Measurements from ENCODE around the gene SNN. TPM values are rescaled to one million over a fixed set of nuclear protein-coding genes. Genes with fewer than 3 reads are reported as not detected.

Gene SNN
- total and polyA plus RNA-seq, 12 donors: 10.1 to 61.4 (median 35.9) TPM

DNA sequence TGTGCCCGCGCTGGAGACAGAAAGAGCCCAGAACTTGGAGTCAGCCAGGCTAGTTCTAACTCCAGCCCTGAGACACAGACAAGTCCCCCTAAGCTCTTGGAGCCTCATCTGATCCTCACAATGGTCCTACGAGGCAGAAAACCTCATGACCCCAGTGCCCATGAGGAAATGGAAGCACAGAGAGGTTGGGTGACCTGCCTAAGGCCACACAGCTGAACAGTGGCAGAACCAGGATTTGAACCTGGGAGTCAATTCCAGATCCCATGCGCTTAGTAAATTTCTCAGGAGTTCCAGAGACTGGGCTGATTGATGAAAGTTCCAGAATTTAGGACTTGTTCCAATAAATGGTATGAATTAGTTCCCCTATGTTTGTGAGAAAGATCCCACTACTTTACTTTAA, 42.5 kb upstream of the SNN start:
- no peaks in the 10 kb centered on the region for H3K36me3 ChIP-seq
- intact Hi-C loops (cut with DNase I): no loop called here
- TF ChIP-seq, protein P1, sequence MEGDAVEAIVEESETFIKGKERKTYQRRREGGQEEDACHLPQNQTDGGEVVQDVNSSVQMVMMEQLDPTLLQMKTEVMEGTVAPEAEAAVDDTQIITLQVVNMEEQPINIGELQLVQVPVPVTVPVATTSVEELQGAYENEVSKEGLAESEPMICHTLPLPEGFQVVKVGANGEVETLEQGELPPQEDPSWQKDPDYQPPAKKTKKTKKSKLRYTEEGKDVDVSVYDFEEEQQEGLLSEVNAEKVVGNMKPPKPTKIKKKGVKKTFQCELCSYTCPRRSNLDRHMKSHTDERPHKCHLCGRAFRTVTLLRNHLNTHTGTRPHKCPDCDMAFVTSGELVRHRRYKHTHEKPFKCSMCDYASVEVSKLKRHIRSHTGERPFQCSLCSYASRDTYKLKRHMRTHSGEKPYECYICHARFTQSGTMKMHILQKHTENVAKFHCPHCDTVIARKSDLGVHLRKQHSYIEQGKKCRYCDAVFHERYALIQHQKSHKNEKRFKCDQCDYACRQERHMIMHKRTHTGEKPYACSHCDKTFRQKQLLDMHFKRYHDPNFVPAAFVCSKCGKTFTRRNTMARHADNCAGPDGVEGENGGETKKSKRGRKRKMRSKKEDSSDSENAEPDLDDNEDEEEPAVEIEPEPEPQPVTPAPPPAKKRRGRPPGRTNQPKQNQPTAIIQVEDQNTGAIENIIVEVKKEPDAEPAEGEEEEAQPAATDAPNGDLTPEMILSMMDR (IDR thresholded peaks at IDR 0.05): no peak
- H3K27ac ChIP-seq: peak overlapping the region in 2 of 10 donors; percentile 14 to 90
- 83 to 86% methylated on average over 4 of the region's 4 CpGs for WGBS, 2 donors
- DNase-seq (no peak), ATAC-seq (no peak)
- no peaks in the 10 kb centered on the region for H3K9me3 ChIP-seq
- H3K4me1 ChIP-seq: peaks cover 0 to 78% (median 8%) of the 10 kb centered on the region in 9 donors
- H3K27me3 ChIP-seq: no peaks in the 10 kb centered on the region
- H3K4me3 ChIP-seq: no peak overlapping the region

- TF ChIP-seq, protein P1 (IDR thresholded peaks at IDR 0.05): no peak
- intact Hi-C loops (cut with DNase I): no loop called here
These were observed 41.5 kb upstream of the SNN start for GRCh38 chr16:11626657-11627291.

GRCh38 chr16:11627292-11627663, 41.0 kb upstream of the SNN start:
- no peak for DNase-seq
- no peak for ATAC-seq
- intact Hi-C loops (cut with DNase I): no loop called here
- Histone ChIP-seq H3K27me3 (no peaks in the 10 kb centered on the region), H3K4me3 (no peak overlapping the region), H3K27ac (peak overlapping the region in 6 of 10 donors; percentile 3 to 87 (median 52)), H3K9me3 (no peaks in the 10 kb centered on the region), H3K36me3 (no peaks in the 10 kb centered on the region), H3K4me1 (peaks cover 0 to 66% (median 3%) of the 10 kb centered on the region in 9 donors)
- TF ChIP-seq, protein P1 (IDR thresholded peaks at IDR 0.05): no peak
- 97 to 98% methylated on average over 5 of the region's 5 CpGs for WGBS, 2 donors

More at GRCh38 chr16:11626657-11627291, 41.5 kb upstream of the SNN start:
- H3K27me3 ChIP-seq: no peaks in the 10 kb centered on the region
- 95 to 96% methylated on average over 16 of the region's 16 CpGs for WGBS, 2 donors
- H3K36me3 ChIP-seq: no peaks in the 10 kb centered on the region
- DNase-seq: no peak
- peak overlapping the region in 2 of 10 donors; percentile 37 to 87 for H3K27ac ChIP-seq
- ATAC-seq: no peak
- H3K4me1 ChIP-seq: peaks cover 0 to 68% (median 6%) of the 10 kb centered on the region in 9 donors
- H3K4me3 ChIP-seq: no peak overlapping the region
- H3K9me3 ChIP-seq: no peaks in the 10 kb centered on the region

DNA sequence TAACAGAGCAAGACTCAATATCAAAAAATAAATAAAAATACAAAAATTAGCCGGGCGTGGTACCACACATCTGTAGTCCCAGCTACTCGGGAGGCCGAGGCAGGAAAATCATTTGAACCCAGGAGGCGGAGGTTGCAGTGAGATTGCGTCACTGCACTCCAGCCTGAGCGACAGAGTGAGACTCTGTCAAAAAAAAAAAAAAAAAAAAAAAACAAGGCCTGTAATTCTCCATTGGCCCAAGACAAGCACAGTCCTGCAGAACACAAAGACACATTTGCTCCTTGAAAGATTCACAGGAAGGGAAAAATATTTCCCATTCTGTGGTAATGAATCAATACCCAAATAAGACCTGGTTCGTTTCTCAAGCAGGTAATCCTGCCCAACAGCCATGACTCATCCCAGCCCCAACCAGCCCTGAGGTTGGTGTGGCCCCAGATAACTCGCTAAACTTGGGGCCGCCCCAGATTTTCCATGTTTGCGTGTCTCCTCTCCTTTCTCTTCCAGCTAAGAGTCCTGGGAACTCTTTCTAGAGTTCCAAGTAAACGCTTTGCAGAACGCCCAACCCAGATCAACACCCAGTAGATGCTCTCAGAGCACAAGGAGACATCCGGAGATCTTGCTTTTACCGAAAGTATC, 40.3 kb upstream of the SNN start:
- Histone ChIP-seq H3K9me3 (no peaks in the 10 kb centered on the region), H3K4me3 (no peak overlapping the region), H3K36me3 (no peaks in the 10 kb centered on the region), H3K27me3 (no peaks in the 10 kb centered on the region), H3K4me1 (peaks cover 0 to 68% (median 6%) of the 10 kb centered on the region in 9 donors), H3K27ac (peak overlapping the region in 8 of 10 donors; percentile 29 to 87 (median 64))
- DNase-seq (peak in 1 of 2 donors; percentile 30), ATAC-seq (peak in 6 of 8 donors; percentile 19 to 46 (median 32))
- WGBS, 2 donors: 59 to 79% methylated on average over 14 to 15 of the region's 15 CpGs
- TF ChIP-seq, protein P1 (IDR thresholded peaks at IDR 0.05): no peak
- intact Hi-C loops (cut with DNase I): no loop called here
